Kidney epithelial cell (primary cell): ENCODE data around the gene HAUS1. TPM values are rescaled to one million over a fixed set of nuclear protein-coding genes. Genes with fewer than 3 reads are reported as not detected.

Source experiments
- DNase-seq: peaks from one replicate; pipeline ENCODE4 v3.0.0-alpha.2; 2010; ENCODE audit warnings: low read depth
- H3K27me3 ChIP-seq: 2 replicates; pipeline ENCODE4 v1.6.0; 2011; ENCODE audit warnings: low read length; ENCODE audit not compliant: control insufficient read depth, insufficient read depth
- H3K36me3 ChIP-seq: 2 replicates; pipeline ENCODE4 v1.5.1; 2011; ENCODE audit warnings: low read length; ENCODE audit not compliant: control insufficient read depth, insufficient read depth
- H3K4me3 ChIP-seq: 2 replicates; pipeline ENCODE4 v1.5.1; 2011; ENCODE audit warnings: low read depth, mild to moderate bottlenecking, control low read depth, low read length
- CTCF ChIP-seq: IDR thresholded peaks from 2 replicates; pipeline ENCODE4 v1.5.1; 2011; ENCODE audit warnings: mild to moderate bottlenecking, moderate library complexity, low read length, control low read depth, inconsistent platforms; ENCODE audit not compliant: insufficient read depth, poor library complexity, severe bottlenecking
- total RNA-seq: library from RNA; depleted of rRNA; stranded (reverse); fragments of >200 nt; gene quantifications from 2 replicates; pipeline ENCODE4 v1.2.3, GENCODE V29; 2015

The HAUS1 gene
- total RNA-seq, 1 donor from 2014 or later: 28.8 TPM

- no peak for TF ChIP-seq CTCF
- H3K27me3 ChIP-seq: no peaks in the 10 kb centered on the region
- peak overlapping the region; percentile 80 for H3K4me3 ChIP-seq
- DNase-seq: no peak
- no peaks in the 10 kb centered on the region for H3K36me3 ChIP-seq
These were observed 33.2 kb upstream of the HAUS1 start for GRCh38 chr18:46070815-46071652.

GRCh38 chr18:46071653-46072375 is 32.4 kb upstream of the HAUS1 start, which contains the start of gene PSTPIP2:
Gene PSTPIP2, minus strand, starts transcription at chr18:46072260. Its CDS starts 72 bp downstream, at chr18:46072188.
- no peak for TF ChIP-seq CTCF
- Histone ChIP-seq H3K36me3 (no peaks in the 10 kb centered on the region), H3K27me3 (no peaks in the 10 kb centered on the region), H3K4me3 (peak within 1 kb of the TSS; percentile 80)
- DNase-seq: no peak

- no peak for TF ChIP-seq CTCF
- no peak for DNase-seq
- no peaks in the 10 kb centered on the region for H3K36me3 ChIP-seq
- no peaks in the 10 kb centered on the region for H3K27me3 ChIP-seq
- H3K4me3 ChIP-seq: peak overlapping the region; percentile 80
These were observed 31.8 kb upstream of the HAUS1 start for GRCh38 chr18:46072376-46072867.

GRCh38 chr18:46072959-46073358 is 31.2 kb upstream of the HAUS1 start:
- no peak for TF ChIP-seq CTCF
- Histone ChIP-seq H3K27me3 (no peaks in the 10 kb centered on the region), H3K4me3 (no peak overlapping the region), H3K36me3 (no peaks in the 10 kb centered on the region)
- no peak for DNase-seq

- peak; percentile 55 for TF ChIP-seq CTCF
- H3K4me3 ChIP-seq: no peak overlapping the region
- H3K36me3 ChIP-seq: no peaks in the 10 kb centered on the region
- no peaks in the 10 kb centered on the region for H3K27me3 ChIP-seq
- peak; percentile 29 for DNase-seq
These were observed 30.5 kb upstream of the HAUS1 start for GRCh38 chr18:46073474-46074331.
